B cell (primary cell): Measurements from ENCODE around the gene BNIP2. TPM values are rescaled to one million over a fixed set of nuclear protein-coding genes. Genes with fewer than 3 reads are reported as not detected.
"Not testable (repeated sequence)": the region's sequence is repeated elsewhere in the genome, so short reads cannot be mapped to it uniquely, and the experiment has no call there.

Source experiments
- ATAC-seq: fragments of 200-7000 bp; cut with Tn5 transposase; one replicate; pipeline ENCODE4 v1.10.0; 2021; ENCODE audit warnings: low read depth, mild to moderate bottlenecking, moderate number of reproducible peaks, moderate library complexity
- CTCF ChIA-PET: fragments of 350-600 bp; sonication (Branson Sonifier 250); formaldehyde crosslinking; loops from one replicate; lab custom pipeline; 2021; ENCODE audit warnings: antibody characterized with exemption, inconsistent platforms; lab: Charles Lee
- POLR2A ChIA-PET: fragments of 350-600 bp; sonication (Branson Sonifier 250); formaldehyde crosslinking; loops from one replicate; lab custom pipeline; 2021; ENCODE audit warnings: antibody characterized with exemption; lab: Charles Lee
- DNase-seq: peaks from one replicate; pipeline ENCODE4 v3.0.0; 2013
- H2AFZ ChIP-seq: 2 replicates; pipeline ENCODE4 v1.6.1; 2012; ENCODE audit warnings: mild to moderate bottlenecking, low read depth, low read length; ENCODE audit not compliant: insufficient read depth, poor library complexity, severe bottlenecking
- H3K27ac ChIP-seq, 2 donors: 1 replicate in 1 of 2; 2 replicates in 1 of 2; pipeline ENCODE4 v1.5.1; 2012 to 2013; ENCODE audit warnings: low read length in 2 of 2, mild to moderate bottlenecking in 2 of 2, moderate library complexity in 1 of 2
- H3K27me3 ChIP-seq, 4 experiments: fragments of 200-600 bp in 1 of 4; sonication (generic) in 1 of 4; replicated peaks in 1 of 4; 1 replicate in 2 of 4; 2 replicates in 2 of 4; pipeline versions ENCODE4 v1.6.1 to v1.7.0; 2013 to 2016; ENCODE audit warnings: low read length in 3 of 4, mild to moderate bottlenecking in 2 of 4, mixed read lengths in 1 of 4, moderate library complexity in 1 of 4; ENCODE audit not compliant: insufficient read depth in 4 of 4, control insufficient read depth in 3 of 4; ENCODE audit errors: control extremely low read depth in 1 of 4
- H3K36me3 ChIP-seq, 2 experiments: replicated peaks in 1 of 2; 1 replicate in 1 of 2; 2 replicates in 1 of 2; pipeline versions ENCODE4 v1.6.1 to v1.7.1; 2013; ENCODE audit warnings: low read length in 1 of 2; ENCODE audit not compliant: insufficient read depth in 2 of 2, control insufficient read depth in 1 of 2; ENCODE audit errors: control extremely low read depth in 1 of 2, extremely low read depth in 1 of 2
- H3K4me1 ChIP-seq, 2 donors: fragments of 200-600 bp in 1 of 2; sonication (generic) in 1 of 2; 1 replicate in 1 of 2; 2 replicates in 1 of 2; pipeline versions ENCODE4 v1.5.1 to v1.6.1; 2013 to 2017; ENCODE audit warnings: low read length in 2 of 2; ENCODE audit not compliant: control insufficient read depth in 2 of 2, insufficient read depth in 2 of 2
- H3K4me2 ChIP-seq: replicated peaks from 2 replicates; pipeline ENCODE3; 2012; ENCODE audit warnings: mild to moderate bottlenecking, low read depth, low read length; ENCODE audit not compliant: poor library complexity, severe bottlenecking
- H3K4me3 ChIP-seq, 5 experiments: fragments of 200-600 bp in 1 of 5; sonication (generic) in 1 of 5; 1 replicate in 3 of 5; 2 replicates in 2 of 5; pipeline versions ENCODE4 v1.5.1 to v1.7.0; 2011 to 2016; ENCODE audit warnings: low read length in 4 of 5, mild to moderate bottlenecking in 4 of 5, low read depth in 2 of 5, control low read depth in 1 of 5, moderate library complexity in 1 of 5; ENCODE audit not compliant: insufficient read depth in 1 of 5; ENCODE audit errors: control extremely low read depth in 1 of 5, extremely low read depth in 1 of 5
- H3K79me2 ChIP-seq: fragments of 200-600 bp; sonication (generic); one replicate; pipeline ENCODE4 v1.6.0; 2016; ENCODE audit warnings: low read length; ENCODE audit not compliant: control insufficient read depth, insufficient read depth
- H3K9ac ChIP-seq: fragments of 200-600 bp; sonication (generic); 2 replicates; pipeline ENCODE4 v1.6.1; 2017; ENCODE audit warnings: mild to moderate bottlenecking, low read length, moderate library complexity
- H3K9me3 ChIP-seq, 3 donors: one replicate each; pipeline versions ENCODE4 v1.6.1 to v1.7.1; 2013; ENCODE audit warnings: low read length in 2 of 3; ENCODE audit not compliant: control insufficient read depth in 2 of 3, insufficient read depth in 1 of 3; ENCODE audit errors: control extremely low read depth in 1 of 3
- H4K20me1 ChIP-seq: 2 replicates; pipeline ENCODE4 v1.6.0; 2012; ENCODE audit warnings: mild to moderate bottlenecking, low read length; ENCODE audit not compliant: insufficient read depth, control insufficient read depth, poor library complexity, severe bottlenecking
- H3K27ac Mint-ChIP-seq: one replicate; pipeline ENCODE4 v1.8.0; 2021; ENCODE audit warnings: mixed read lengths
- H3K27me3 Mint-ChIP-seq: one replicate; pipeline ENCODE4 v1.8.0; 2021; ENCODE audit warnings: mixed read lengths
- H3K4me1 Mint-ChIP-seq: one replicate; pipeline ENCODE4 v1.8.0; 2021; ENCODE audit warnings: mixed read lengths
- H3K4me3 Mint-ChIP-seq: one replicate; pipeline ENCODE4 v1.8.0; 2021; ENCODE audit warnings: mixed read lengths
- H3K9me3 Mint-ChIP-seq: one replicate; pipeline ENCODE4 v1.8.0; 2022; ENCODE audit warnings: mixed read lengths; ENCODE audit not compliant: insufficient read depth
- CTCF ChIP-seq: fragments of 200-600 bp; IDR thresholded peaks from one replicate; pipeline ENCODE4 v1.8.0; 2022; ENCODE audit warnings: antibody characterized with exemption, mild to moderate bottlenecking
- EZH2 ChIP-seq: IDR thresholded peaks from 2 replicates; pipeline ENCODE4 v1.6.1; 2012; ENCODE audit warnings: borderline replicate concordance, low read depth, mild to moderate bottlenecking, moderate library complexity, low read length; ENCODE audit not compliant: insufficient read depth, poor library complexity, severe bottlenecking
- WGBS: methylation state at CpG from one replicate; pipeline ENCODE4 v1.1.5; 2013; ENCODE audit warnings: missing lambda C conversion rate; ENCODE audit not compliant: insufficient coverage; 5-methylcytosine and 5-hydroxymethylcytosine counted together
- intact Hi-C: fragments of 100-400 bp; cut with micrococcal nuclease; formaldehyde crosslinking; loops from one replicate; pipeline ENCODE4 v1.10.0; 2022
- polyA plus RNA-seq: library from polyadenylated mRNA; depleted of rRNA; stranded (reverse); fragments of >200 nt; gene quantifications from 2 replicates; pipeline ENCODE4 v1.2.3, GENCODE V29; 2012
- total RNA-seq, 2 donors: library from RNA; stranded (reverse); fragments of 120-200 nt in 1 of 2; gene quantifications; 1 replicate in 1 of 2; 2 replicates in 1 of 2; pipeline versions ENCODE4 v1.2.3 to v1.2.4, GENCODE V29; 2013 to 2022

BNIP2 gene
- total and polyA plus RNA-seq, 2 donors (not counting 1 experiment from before 2014, with no cell fraction given) = 21.3 to 91.2 TPM

- ChIA-PET CTCF (interaction anchor here (2.1 kb wide), 1 partner anchor 10 kb away, joined by 8 read pairs; no protein-coding TSS in a partner anchor), POLR2A (no interaction called here)
- H3K4me2 ChIP-seq = no peak overlapping the region
- no peak overlapping the region for H3K27ac Mint-ChIP-seq
- H3K36me3 ChIP-seq = no peaks in the 10 kb centered on the region
- H3K4me1 ChIP-seq = no peaks in the 10 kb centered on the region
- H3K4me3 Mint-ChIP-seq = no peak overlapping the region
- no peak overlapping the region for H3K4me3 ChIP-seq
- peaks cover 0 to 4% (median 0%) of the 10 kb centered on the region in 4 experiments for H3K27me3 ChIP-seq
- ATAC-seq (no peak), DNase-seq (no peak)
- no peak overlapping the region for H3K9ac ChIP-seq
- no peaks in the 10 kb centered on the region for H3K9me3 ChIP-seq
- no peak overlapping the region for H3K27ac ChIP-seq
- no peaks in the 10 kb centered on the region for H3K4me1 Mint-ChIP-seq
- no peaks in the 10 kb centered on the region for H3K79me2 ChIP-seq
- H3K27me3 Mint-ChIP-seq = peaks cover 2% of the 10 kb centered on the region
- no peaks in the 10 kb centered on the region for H3K9me3 Mint-ChIP-seq
- WGBS = 100% methylated on average over 1 of the region's 4 CpGs
- TF ChIP-seq CTCF = no peak
- no peak for TF ChIP-seq EZH2
- no peak overlapping the region for H2AFZ ChIP-seq
- H4K20me1 ChIP-seq = no peaks in the 10 kb centered on the region
- intact Hi-C loops = no loop called here
Observed at GRCh38 chr15:59701880-59702279, 12.8 kb upstream of the BNIP2 start.

DNA sequence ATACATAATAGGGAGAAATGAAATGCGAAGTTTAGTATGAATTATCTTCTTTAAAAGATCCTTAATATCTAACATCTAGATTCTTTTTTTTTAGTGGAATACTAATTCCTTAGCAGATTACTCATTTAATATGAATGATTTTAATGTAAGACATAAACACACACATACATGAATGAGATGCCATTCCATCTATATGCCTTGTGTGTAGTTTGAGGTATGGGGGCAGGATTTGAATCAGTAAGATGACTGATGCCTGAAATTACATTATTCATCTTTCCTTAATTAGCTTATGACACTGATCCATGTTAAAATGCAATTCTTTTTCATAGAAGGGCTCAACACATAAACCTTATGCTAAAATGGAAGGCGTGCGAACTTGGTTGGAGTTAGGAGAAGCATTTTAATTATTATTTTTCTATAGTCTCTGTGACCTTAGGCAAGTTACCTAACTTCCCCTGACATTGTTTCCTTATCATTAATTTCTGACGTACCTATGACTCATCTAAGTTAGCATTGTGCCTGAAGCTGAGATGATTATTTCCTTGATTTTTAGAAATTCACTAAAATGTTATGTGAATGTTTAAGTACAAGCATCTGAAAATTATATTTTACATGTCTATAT lies 10.8 kb upstream of the BNIP2 start:
- Mint-ChIP-seq H3K27ac (no peak overlapping the region), H3K4me1 (no peaks in the 10 kb centered on the region), H3K27me3 (peaks cover 2% of the 10 kb centered on the region), H3K9me3 (no peaks in the 10 kb centered on the region), H3K4me3 (no peak overlapping the region)
- CTCF ChIA-PET = interaction anchor here (0.6 to 2.1 kb wide), 3 partner anchors 8 to 987 kb away, joined by 3 to 8 read pairs (median 3); no protein-coding TSS in a partner anchor
- Histone ChIP-seq H3K27me3 (peaks cover 0 to 4% (median 0%) of the 10 kb centered on the region in 4 experiments), H3K4me1 (no peaks in the 10 kb centered on the region), H3K4me3 (no peak overlapping the region), H3K9me3 (no peaks in the 10 kb centered on the region), H2AFZ (no peak overlapping the region), H3K9ac (no peak overlapping the region), H3K79me2 (no peaks in the 10 kb centered on the region), H3K36me3 (no peaks in the 10 kb centered on the region), H3K27ac (no peak overlapping the region), H4K20me1 (no peaks in the 10 kb centered on the region), H3K4me2 (no peak overlapping the region)
- intact Hi-C loops = no loop called here
- no peak for TF ChIP-seq EZH2
- TF ChIP-seq CTCF = no peak
- WGBS = no CpG with 5 or more reads among the region's 4 CpGs
- DNase-seq (no peak), ATAC-seq (no peak)
- POLR2A ChIA-PET = no interaction called here

GRCh38 chr15:59698065-59698464 lies 8.9 kb upstream of the BNIP2 start:
- H3K36me3 ChIP-seq, H3K4me2 ChIP-seq, H3K27me3 ChIP-seq, H3K27me3 Mint-ChIP-seq, H3K79me2 ChIP-seq, H3K9me3 Mint-ChIP-seq, H3K27ac ChIP-seq, H2AFZ ChIP-seq, H3K9ac ChIP-seq, DNase-seq, H3K9me3 ChIP-seq, H3K4me1 ChIP-seq, H3K4me3 Mint-ChIP-seq, ATAC-seq, H3K4me1 Mint-ChIP-seq, H4K20me1 ChIP-seq, H3K27ac Mint-ChIP-seq, H3K4me3 ChIP-seq, intact Hi-C loops: not testable (repeated sequence)
- ChIA-PET CTCF (interaction anchor here (0.9 kb wide), 1 partner anchor 27 kb away, joined by 3 read pairs; no protein-coding TSS in a partner anchor), POLR2A (interaction anchor here (0.6 kb wide), 1 partner anchor 9 kb away, joined by 3 read pairs; no protein-coding TSS in a partner anchor)
- WGBS = 100% methylated on average over 2 of the region's 4 CpGs
